ENCODE data around the gene TNFRSF19. TPM values are rescaled to one million over a fixed set of nuclear protein-coding genes. Genes with fewer than 3 reads are reported as not detected.

TNFRSF19 gene
- total and polyA plus RNA-seq, 2 of the 13 experiments (the other 11 are each of a cell fraction or from before 2014, with no cell fraction given), result 75.3 to 77.7 TPM

- TF ChIP-seq ZNF354B (CRISPR knock-in tag; IDR thresholded peaks at IDR 0.05), result no peak
- no peak for TF ChIP-seq HMGXB4 (CRISPR knock-in tag; IDR thresholded peaks at IDR 0.05; ENCODE audit: borderline replicate concordance in 1 of 2, low read depth in 1 of 2)
- no peak for TF ChIP-seq MNT (IDR thresholded peaks at IDR 0.05)
- 0 out of 2 replicates have a peak, but pooled peaks have one; percentile 16 for TF ChIP-seq CHD4 (IDR thresholded peaks at IDR 0.05; ENCODE audit: borderline replicate concordance, low read length)
- TF ChIP-seq DNMT3B (CRISPR knock-in tag; conservative IDR thresholded peaks at IDR 0.05), result no peak
- peak; percentile 84 for TF ChIP-seq SOX13 (IDR thresholded peaks at IDR 0.05)
- TF ChIP-seq SOX13 (CRISPR knock-in tag; conservative IDR thresholded peaks at IDR 0.05 in 1 of 2, IDR thresholded peaks at IDR 0.05 in 1 of 2), result peak in 1 of 2 experiments; percentile 97; a peak in 2 of 4 replicates
- TF ChIP-seq USF2 (IDR thresholded peaks at IDR 0.05; ENCODE audit: low read depth, low read length), result no peak
- TF ChIP-seq USF2 (CRISPR knock-in tag; IDR thresholded peaks at IDR 0.05; ENCODE audit: borderline replicate concordance), result peak; percentile 69; the same call in 1 of the 2 replicates
- TF ChIP-seq NFIC (IDR thresholded peaks at IDR 0.05; ENCODE audit: low read length), result peak; percentile 48; the same call in 1 of the 2 replicates
- TF ChIP-seq TGIF2 (CRISPR knock-in tag; IDR thresholded peaks at IDR 0.05), result no peak
- no peak for TF ChIP-seq CREB1 (IDR thresholded peaks at IDR 0.05)
- TF ChIP-seq CREB1 (CRISPR knock-in tag; IDR thresholded peaks at IDR 0.05), result no peak
- TF ChIP-seq ZMAT5 (CRISPR knock-in tag; IDR thresholded peaks at IDR 0.05; ENCODE audit: borderline replicate concordance, low read depth), result no peak
- TF ChIP-seq TOPORS (CRISPR knock-in tag; IDR thresholded peaks at IDR 0.05), result no peak
- no peak for TF ChIP-seq PBX2 (CRISPR knock-in tag; IDR thresholded peaks at IDR 0.05)
- TF ChIP-seq TFE3 (CRISPR knock-in tag; IDR thresholded peaks at IDR 0.05), result peak; percentile 79; the same call in 1 of the 2 replicates
- no peak for TF ChIP-seq ATF7-NPFF (CRISPR knock-in tag; IDR thresholded peaks at IDR 0.05; ENCODE audit: low read depth)
- TF ChIP-seq RFXANK (CRISPR knock-in tag; IDR thresholded peaks at IDR 0.05), result no peak
- no peak for TF ChIP-seq CBX5 (CRISPR knock-in tag; IDR thresholded peaks at IDR 0.05; ENCODE audit: borderline replicate concordance)
- TF ChIP-seq MTF1 (CRISPR knock-in tag; IDR thresholded peaks at IDR 0.05), result no peak
- no peak; the same call in 1 of the 2 replicates for TF ChIP-seq ZNF343 (CRISPR knock-in tag; IDR thresholded peaks at IDR 0.05)
Measured at GRCh38 chr13:23630349-23631093, 60.3 kb downstream of the TNFRSF19 start (continued).
